A375 (cell line): ENCODE data around the gene RAD54L. TPM values are rescaled to one million over a fixed set of nuclear protein-coding genes. Genes with fewer than 3 reads are reported as not detected.

Source experiments
- total RNA-seq: library from RNA; depleted of rRNA; stranded (reverse); fragments of >200 nt; shearing (Covaris generic); gene quantifications from 2 replicates; pipeline ENCODE4 v1.2.3, GENCODE V29; 2014; rRNA removed

Gene RAD54L
- 16.8 and 18.4 TPM in 2 replicates for total RNA-seq

DNA sequence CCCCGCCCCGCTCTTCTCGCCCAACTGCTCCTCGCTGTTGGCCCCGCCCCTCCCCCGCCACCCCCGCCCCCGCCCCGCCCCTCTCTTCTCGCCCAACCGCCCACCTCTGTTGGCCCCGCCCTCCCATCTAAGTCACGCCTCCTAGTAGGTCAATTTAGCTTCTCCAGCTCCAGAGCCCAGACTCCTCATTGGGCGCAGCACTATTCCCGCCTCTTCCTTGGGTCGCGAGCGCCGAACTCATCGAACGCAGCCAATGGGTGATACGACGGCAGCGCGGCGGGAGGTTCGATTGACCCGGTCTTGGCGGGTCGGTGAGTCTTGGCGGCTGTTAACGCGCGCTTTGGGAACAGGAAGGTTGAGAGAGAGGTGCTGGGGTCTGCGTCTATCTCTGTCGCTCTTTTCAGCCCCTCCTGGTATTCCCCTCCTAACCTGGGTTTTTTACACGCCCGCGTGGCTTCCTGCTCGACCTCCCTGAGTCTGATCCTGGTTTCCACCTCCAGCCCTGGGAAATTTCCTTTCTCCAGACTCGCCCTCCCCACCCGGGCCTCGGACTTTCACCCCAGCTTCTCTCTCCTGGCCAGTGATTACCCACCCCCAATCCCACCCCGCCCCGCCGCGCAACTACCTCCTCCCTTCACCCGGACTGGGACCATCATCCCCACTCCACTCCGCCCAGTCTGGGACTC, at the start of gene RAD54L:
TSS of gene RAD54L (plus strand) at position 328 of the 686 bp plus-strand sequence. CDS start 643 bp downstream, outside the sequence.

DNA sequence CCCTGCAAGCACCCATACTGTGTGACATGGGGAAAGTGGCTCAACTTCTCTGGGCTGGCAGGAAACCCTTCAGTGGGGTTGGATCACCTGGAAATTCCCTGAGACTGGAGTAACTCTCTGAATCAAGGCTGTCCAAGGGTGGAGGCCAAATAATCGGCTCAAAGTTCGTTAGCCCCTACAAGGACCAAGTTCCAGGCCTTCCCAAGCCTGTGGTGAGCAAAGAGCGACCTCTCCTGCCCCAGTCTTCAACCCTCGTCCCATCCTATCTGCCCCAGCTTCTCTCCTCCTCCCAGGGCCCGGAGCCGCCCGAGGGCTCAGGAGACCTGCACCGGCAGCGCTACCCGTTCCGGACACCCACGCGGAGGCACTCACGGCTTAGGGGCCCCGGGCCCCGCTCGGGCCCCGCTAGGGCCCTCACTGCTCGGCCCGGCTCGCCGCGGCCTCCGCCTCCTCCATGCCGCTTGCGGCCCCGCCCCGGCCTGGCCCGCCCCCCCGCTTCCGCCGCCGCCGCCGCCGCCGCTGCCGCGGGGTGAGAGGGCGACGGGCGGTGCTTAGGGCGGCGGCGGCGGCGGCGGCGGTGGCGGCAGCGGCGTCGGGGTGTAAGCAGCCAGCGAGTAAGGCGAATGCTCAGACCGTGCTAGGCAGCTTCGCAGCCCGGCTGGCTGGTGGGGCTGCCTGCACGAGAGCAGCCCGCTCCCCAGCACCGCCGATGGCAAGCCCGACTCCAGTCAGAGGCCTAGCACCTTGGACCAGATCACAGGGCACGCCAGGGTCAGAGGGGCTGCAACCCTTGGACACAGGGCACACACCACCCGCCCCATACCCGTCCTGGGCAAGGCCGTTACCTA, 49.4 kb upstream of the RAD54L start, which contains the start of gene POMGNT1:
TSS of gene POMGNT1 (minus strand) at position 471 of the 848 bp plus-strand sequence. CDS start 613 bp downstream, outside the sequence.

DNA sequence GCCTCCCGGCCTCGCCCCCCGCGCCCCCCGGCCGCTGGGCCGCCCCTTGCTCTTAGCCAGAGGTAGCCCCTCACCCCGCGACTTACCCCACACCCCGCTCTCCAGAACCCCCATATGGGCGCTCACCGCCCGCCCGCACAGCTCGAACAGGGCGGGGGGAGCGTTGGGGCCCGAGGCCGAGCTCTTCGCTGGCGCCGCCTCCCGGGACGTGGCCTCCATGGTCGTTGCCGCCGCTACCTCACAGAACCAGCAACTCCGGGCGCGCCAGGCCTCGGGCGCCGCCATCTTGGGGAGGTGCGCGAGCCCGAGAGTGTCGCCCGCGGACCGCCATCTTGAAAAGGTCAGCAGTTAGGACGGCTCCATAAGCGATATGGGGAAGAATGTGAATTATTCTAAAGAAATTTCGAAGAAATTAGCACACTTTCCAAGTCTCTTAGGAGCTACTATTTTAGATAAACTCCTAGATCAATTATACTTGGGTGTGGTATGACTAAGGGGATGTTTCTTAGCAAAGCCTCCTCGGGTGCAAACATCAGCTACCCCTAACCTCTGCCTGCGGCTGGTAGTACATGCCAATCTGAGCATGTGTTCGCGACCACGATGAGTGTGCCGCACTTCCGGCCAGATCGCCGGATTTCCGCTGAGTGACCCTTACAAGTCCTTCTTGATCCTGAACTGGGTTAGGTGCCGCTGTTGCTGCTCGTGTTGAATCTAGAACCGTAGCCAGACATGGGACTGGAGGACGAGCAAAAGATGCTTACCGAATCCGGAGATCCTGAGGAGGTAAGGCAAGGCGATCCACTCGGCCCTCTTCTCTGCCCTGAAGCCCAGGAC, 55.7 kb downstream of the RAD54L start, which contains the start of the genes LRRC41 and UQCRH:
TSS of gene LRRC41 (minus strand) at position 579 of the 834 bp plus-strand sequence. CDS start at position 285, 294 bp downstream.
TSS of gene UQCRH (plus strand) at position 661 of the 834 bp plus-strand sequence. CDS start at position 730, 69 bp downstream.

Other genes with a start within 250 kb of the RAD54L start
- 4.4 and 4.8 TPM in 2 replicates for gene PIK3R3, start 115.1 kb upstream of the RAD54L start, total RNA-seq
- 1.3 TPM in 1 of 2 replicates, not detected in the other for gene TSPAN1, start 72.7 kb upstream of the RAD54L start, total RNA-seq
- not detected in 2 replicates for gene P3R3URF, start 71.3 kb upstream of the RAD54L start, total RNA-seq
- 104 and 108 TPM in 2 replicates for gene POMGNT1, start 49.3 kb upstream of the RAD54L start, total RNA-seq
- 1.5 and 2.5 TPM in 2 replicates for gene LURAP1, start 44.4 kb upstream of the RAD54L start, total RNA-seq
- 61.8 and 64.2 TPM in 2 replicates for gene LRRC41, start 55.9 kb downstream of the RAD54L start, total RNA-seq
- gene UQCRH, start 55.9 kb downstream of the RAD54L start, total RNA-seq, result 1,270 and 1,540 TPM in 2 replicates
- gene NSUN4, start 93.0 kb downstream of the RAD54L start, total RNA-seq, result 18.7 and 21.8 TPM in 2 replicates
- 0.30 and 1.5 TPM in 2 replicates for gene FAAH, start 146.6 kb downstream of the RAD54L start, total RNA-seq
- 0.19 TPM in 1 of 2 replicates, not detected in the other for gene DMBX1, start 242.1 kb downstream of the RAD54L start, total RNA-seq